SK-N-SH treated with all-trans-retinoic acid at 6 μM for 48 hours (cell line): ENCODE results near the gene EXOC4.

Experiments
- ARNTL ChIP-seq: fragments of 450-650 bp; formaldehyde crosslinking; IDR thresholded peaks from 2 replicates; pipeline ENCODE4 v1.5.0; 2020; ENCODE audit warnings: low read depth, mild to moderate bottlenecking, moderate library complexity, borderline replicate concordance
- BACH2 ChIP-seq: fragments of 250-450 bp; sonication (Bioruptor Pico); IDR thresholded peaks from 2 replicates; pipeline ENCODE4 v1.9.0; 2021; ENCODE audit warnings: mild to moderate bottlenecking, borderline replicate concordance
- ESRRG ChIP-seq: fragments of 250-450 bp; sonication (Bioruptor Pico); IDR thresholded peaks from 2 replicates; pipeline ENCODE4 v1.6.1; 2021; ENCODE audit warnings: mild to moderate bottlenecking
- ISL1 ChIP-seq: fragments of 250-450 bp; sonication (Bioruptor Pico); IDR thresholded peaks from 2 replicates; pipeline ENCODE4 v2.1.2; 2022; ENCODE audit warnings: mild to moderate bottlenecking, moderate library complexity
- PATZ1 ChIP-seq: fragments of 250-450 bp; sonication (Bioruptor Pico); IDR thresholded peaks from 2 replicates; pipeline ENCODE4 v1.8.0; 2020; ENCODE audit warnings: mild to moderate bottlenecking, moderate library complexity, borderline replicate concordance
- POU6F1 ChIP-seq: fragments of 250-450 bp; sonication (Bioruptor Pico); IDR thresholded peaks from 2 replicates; pipeline ENCODE4 v1.8.0; 2021; ENCODE audit warnings: low read depth, mild to moderate bottlenecking, moderate library complexity, borderline replicate concordance
- PPARA ChIP-seq: fragments of 250-450 bp; sonication (Bioruptor Pico); IDR thresholded peaks from 2 replicates; pipeline ENCODE4 v1.5.0; 2020; ENCODE audit warnings: mild to moderate bottlenecking, borderline replicate concordance
- RARB ChIP-seq: fragments of 250-450 bp; sonication (Bioruptor Pico); IDR thresholded peaks from 2 replicates; pipeline ENCODE4 v1.8.0; 2021; ENCODE audit warnings: mild to moderate bottlenecking, moderate library complexity
- SNAI2 ChIP-seq: fragments of 250-450 bp; sonication (Bioruptor Pico); IDR thresholded peaks from 2 replicates; pipeline ENCODE4 v1.5.0; 2020; ENCODE audit warnings: mild to moderate bottlenecking, moderate library complexity
- TCF4 ChIP-seq: fragments of 250-450 bp; sonication (Bioruptor Pico); IDR thresholded peaks from 2 replicates; pipeline ENCODE4 v1.8.0; 2021; ENCODE audit warnings: mild to moderate bottlenecking, moderate library complexity, borderline replicate concordance
- ZC3H10 ChIP-seq: fragments of 250-450 bp; sonication (Bioruptor Pico); IDR thresholded peaks from 2 replicates; pipeline ENCODE4 v1.5.1; 2021; ENCODE audit warnings: mild to moderate bottlenecking, moderate library complexity

GRCh38 chr7:133618970-133619369 is 366.1 kb downstream of the EXOC4 start:
- peak; percentile 89 for TF ChIP-seq TCF4 (CRISPR knock-in tag)
- peak; percentile 95 for TF ChIP-seq SNAI2 (CRISPR knock-in tag)
- no peak for TF ChIP-seq ZC3H10
- no peak for TF ChIP-seq PATZ1 (CRISPR knock-in tag)
- TF ChIP-seq ESRRG (CRISPR knock-in tag) = no peak
- no peak for TF ChIP-seq RARB (CRISPR knock-in tag)
- 0 out of 2 replicates have a peak, but pooled peaks have one; percentile 40 for TF ChIP-seq ARNTL (CRISPR knock-in tag)
- no peak for TF ChIP-seq PPARA (CRISPR knock-in tag)
- TF ChIP-seq POU6F1 (CRISPR knock-in tag) = no peak
- TF ChIP-seq BACH2 = 0 out of 2 replicates have a peak, but pooled peaks have one; percentile 40
- TF ChIP-seq ISL1 = peak; percentile 64
